Measurements from ENCODE around the gene PCDHGA8. TPM values are rescaled to one million over a fixed set of nuclear protein-coding genes. Genes with fewer than 3 reads are reported as not detected.
"Not testable (repeated sequence)": the region's sequence is repeated elsewhere in the genome, so short reads cannot be mapped to it uniquely, and the experiment has no call there.

Gene PCDHGA8
- total RNA-seq, 2 experiments from 2014 or later: 3.8 to 5.3 TPM

DNA sequence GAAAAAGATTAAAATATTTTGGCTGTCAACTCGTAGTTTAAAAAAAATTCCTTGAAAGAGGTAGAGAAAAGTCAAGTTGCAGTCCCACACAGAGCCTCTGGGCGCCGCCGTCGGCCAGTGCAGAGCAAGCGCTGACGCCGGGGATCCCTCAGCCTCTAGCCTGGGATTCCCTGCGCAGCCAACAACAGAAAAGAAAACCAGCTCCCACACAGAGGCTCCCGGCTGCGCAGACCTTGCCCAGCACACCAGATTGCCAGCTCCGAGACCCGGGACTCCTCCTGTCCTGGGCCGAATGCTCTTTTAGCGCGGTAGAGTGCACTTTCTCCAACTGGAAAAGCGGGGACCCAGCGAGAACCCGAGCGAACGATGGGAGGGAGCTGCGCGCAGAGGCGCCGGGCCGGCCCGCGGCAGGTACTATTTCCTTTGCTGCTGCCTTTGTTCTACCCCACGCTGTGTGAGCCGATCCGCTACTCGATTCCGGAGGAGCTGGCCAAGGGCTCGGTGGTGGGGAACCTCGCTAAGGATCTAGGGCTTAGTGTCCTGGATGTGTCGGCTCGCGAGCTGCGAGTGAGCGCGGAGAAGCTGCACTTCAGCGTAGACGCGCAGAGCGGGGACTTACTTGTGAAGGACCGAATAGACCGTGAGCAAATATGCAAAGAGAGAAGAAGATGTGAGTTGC, 25.2 kb downstream of the PCDHGA8 start, which contains the start of gene PCDHGB7:
PCDHGB7 (plus strand) TSS at position 184 of the 679 bp plus-strand sequence; CDS start at position 367, 183 bp downstream.
- H3K27ac ChIP-seq (ENCODE audit: low read depth, low read length, poor library complexity, severe bottlenecking); H4K20me1 ChIP-seq (ENCODE audit: insufficient read depth, low read length); H3K4me1 ChIP-seq (ENCODE audit: insufficient read depth, low read length, poor library complexity, severe bottlenecking); H3K9me3 ChIP-seq (ENCODE audit: low read length); H3K9me2 ChIP-seq (ENCODE audit: insufficient read depth, low read length); BruUV-seq (replicated peaks); H3K36me3 ChIP-seq (ENCODE audit: insufficient read depth, low read length); H3K79me2 ChIP-seq (ENCODE audit: insufficient read depth, low read depth, low read length): not testable (repeated sequence)
- DNase-seq (ENCODE audit: low spot score): peak; percentile 82
- TF ChIP-seq, protein P1, sequence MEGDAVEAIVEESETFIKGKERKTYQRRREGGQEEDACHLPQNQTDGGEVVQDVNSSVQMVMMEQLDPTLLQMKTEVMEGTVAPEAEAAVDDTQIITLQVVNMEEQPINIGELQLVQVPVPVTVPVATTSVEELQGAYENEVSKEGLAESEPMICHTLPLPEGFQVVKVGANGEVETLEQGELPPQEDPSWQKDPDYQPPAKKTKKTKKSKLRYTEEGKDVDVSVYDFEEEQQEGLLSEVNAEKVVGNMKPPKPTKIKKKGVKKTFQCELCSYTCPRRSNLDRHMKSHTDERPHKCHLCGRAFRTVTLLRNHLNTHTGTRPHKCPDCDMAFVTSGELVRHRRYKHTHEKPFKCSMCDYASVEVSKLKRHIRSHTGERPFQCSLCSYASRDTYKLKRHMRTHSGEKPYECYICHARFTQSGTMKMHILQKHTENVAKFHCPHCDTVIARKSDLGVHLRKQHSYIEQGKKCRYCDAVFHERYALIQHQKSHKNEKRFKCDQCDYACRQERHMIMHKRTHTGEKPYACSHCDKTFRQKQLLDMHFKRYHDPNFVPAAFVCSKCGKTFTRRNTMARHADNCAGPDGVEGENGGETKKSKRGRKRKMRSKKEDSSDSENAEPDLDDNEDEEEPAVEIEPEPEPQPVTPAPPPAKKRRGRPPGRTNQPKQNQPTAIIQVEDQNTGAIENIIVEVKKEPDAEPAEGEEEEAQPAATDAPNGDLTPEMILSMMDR (conservative IDR thresholded peaks at IDR 0.05; ENCODE audit: low read length): peak; percentile 86
- peak within 1 kb of the TSS; percentile 84 for H3K4me2 ChIP-seq (ENCODE audit: low read length)
- H3K4me3 ChIP-seq (ENCODE audit: low read depth, low read length, poor library complexity, severe bottlenecking): peak within 1 kb of the TSS; percentile 67
- intact Hi-C loops (cut with micrococcal nuclease; ENCODE audit: unreplicated experiment): loop anchor here (1.0 kb wide), 3 partner anchors 108 to 147 kb away; no protein-coding TSS in a partner anchor
- H2AFZ ChIP-seq (ENCODE audit: low read length): peak within 1 kb of the TSS; percentile 65
- POLR2A ChIA-PET: interaction anchor here (0.7 to 1.0 kb wide), 2 partner anchors 102 to 146 kb away, joined by 3 to 5 read pairs; no protein-coding TSS in a partner anchor
- CTCF ChIA-PET (ENCODE audit: unreplicated experiment): interaction anchor here (0.6 to 1.4 kb wide), 6 partner anchors 12 to 146 kb away, joined by 3 to 5 read pairs (median 3); partner anchors contain the start of genes PCDHGA12 and PCDHGB2

DNA sequence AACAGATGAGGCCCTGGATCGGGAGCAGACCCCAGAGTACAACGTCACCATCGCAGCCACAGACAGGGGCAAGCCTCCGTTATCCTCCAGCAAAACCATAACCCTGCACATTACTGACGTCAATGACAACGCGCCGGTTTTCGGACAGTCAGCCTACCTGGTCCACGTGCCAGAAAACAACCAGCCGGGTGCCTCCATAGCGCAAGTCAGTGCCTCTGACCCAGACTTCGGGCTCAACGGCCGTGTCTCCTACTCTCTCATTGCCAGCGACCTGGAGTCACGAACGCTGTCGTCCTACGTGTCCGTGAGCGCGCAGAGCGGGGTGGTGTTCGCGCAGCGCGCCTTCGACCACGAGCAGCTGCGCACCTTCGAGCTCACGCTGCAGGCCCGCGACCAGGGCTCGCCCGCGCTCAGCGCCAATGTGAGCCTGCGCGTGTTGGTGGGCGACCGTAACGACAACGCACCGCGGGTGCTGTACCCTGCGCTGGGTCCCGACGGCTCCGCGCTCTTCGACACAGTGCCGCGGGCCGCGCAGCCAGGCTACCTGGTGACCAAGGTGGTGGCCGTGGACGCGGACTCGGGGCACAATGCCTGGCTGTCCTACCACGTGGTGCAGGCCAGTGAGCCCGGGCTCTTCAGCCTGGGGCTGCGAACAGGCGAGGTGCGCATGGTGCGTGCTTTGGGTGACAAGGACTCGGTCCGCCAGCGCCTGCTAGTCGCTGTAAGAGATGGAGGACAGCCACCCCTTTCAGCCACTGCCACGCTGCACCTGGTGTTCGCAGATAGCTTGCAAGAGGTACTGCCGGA, 26.8 kb downstream of the PCDHGA8 start:
- TF ChIP-seq EZH2phosphoT487 (IDR thresholded peaks at IDR 0.05; ENCODE audit: borderline replicate concordance, low read depth, low read length): no peak
- TF ChIP-seq, protein P1 (conservative IDR thresholded peaks at IDR 0.05; ENCODE audit: low read length): no peak
- Histone ChIP-seq H3K9me3 (ENCODE audit: low read length) (no peaks in the 10 kb centered on the region), H3K4me1 (ENCODE audit: insufficient read depth, low read length, poor library complexity, severe bottlenecking) (peaks cover 7% of the 10 kb centered on the region), H3K36me3 (ENCODE audit: insufficient read depth, low read length) (no peaks in the 10 kb centered on the region), H3K4me3 (ENCODE audit: low read depth, low read length, poor library complexity, severe bottlenecking) (no peak overlapping the region), H3K9me2 (ENCODE audit: insufficient read depth, low read length) (no peaks in the 10 kb centered on the region), H3K79me2 (ENCODE audit: insufficient read depth, low read depth, low read length) (no peaks in the 10 kb centered on the region), H3K27ac (ENCODE audit: low read depth, low read length, poor library complexity, severe bottlenecking) (no peak overlapping the region), H4K20me1 (ENCODE audit: insufficient read depth, low read length) (no peaks in the 10 kb centered on the region), H3K4me2 (ENCODE audit: low read length) (no peak overlapping the region), H2AFZ (ENCODE audit: low read length) (no peak overlapping the region)
- intact Hi-C loops (cut with micrococcal nuclease; ENCODE audit: unreplicated experiment): no loop called here
- ChIA-PET CTCF (ENCODE audit: unreplicated experiment) (interaction anchor here (1.0 to 1.8 kb wide), 2 partner anchors 11 to 145 kb away, joined by 3 to 5 read pairs; partner anchors contain the start of gene PCDHGA12), POLR2A (no interaction called here)
- DNase-seq (ENCODE audit: low spot score): no peak
- no TSS peak for BruUV-seq (replicated peaks)
